HG02588 (cell line): Measurements from ENCODE around the gene TPSG1.

ENCODE experiments used
- ATAC-seq: cut with Tn5 transposase; IDR thresholded peaks from one replicate; pipeline ENCODE4 v1.9.1; 2021; ENCODE audit warnings: mild to moderate bottlenecking, moderate library complexity; ENCODE audit not compliant: unreplicated experiment

TPSG1 gene

GRCh38 chr16:1181404-1182315 lies 43.4 kb downstream of the TPSG1 start:
- no peak for ATAC-seq

DNA sequence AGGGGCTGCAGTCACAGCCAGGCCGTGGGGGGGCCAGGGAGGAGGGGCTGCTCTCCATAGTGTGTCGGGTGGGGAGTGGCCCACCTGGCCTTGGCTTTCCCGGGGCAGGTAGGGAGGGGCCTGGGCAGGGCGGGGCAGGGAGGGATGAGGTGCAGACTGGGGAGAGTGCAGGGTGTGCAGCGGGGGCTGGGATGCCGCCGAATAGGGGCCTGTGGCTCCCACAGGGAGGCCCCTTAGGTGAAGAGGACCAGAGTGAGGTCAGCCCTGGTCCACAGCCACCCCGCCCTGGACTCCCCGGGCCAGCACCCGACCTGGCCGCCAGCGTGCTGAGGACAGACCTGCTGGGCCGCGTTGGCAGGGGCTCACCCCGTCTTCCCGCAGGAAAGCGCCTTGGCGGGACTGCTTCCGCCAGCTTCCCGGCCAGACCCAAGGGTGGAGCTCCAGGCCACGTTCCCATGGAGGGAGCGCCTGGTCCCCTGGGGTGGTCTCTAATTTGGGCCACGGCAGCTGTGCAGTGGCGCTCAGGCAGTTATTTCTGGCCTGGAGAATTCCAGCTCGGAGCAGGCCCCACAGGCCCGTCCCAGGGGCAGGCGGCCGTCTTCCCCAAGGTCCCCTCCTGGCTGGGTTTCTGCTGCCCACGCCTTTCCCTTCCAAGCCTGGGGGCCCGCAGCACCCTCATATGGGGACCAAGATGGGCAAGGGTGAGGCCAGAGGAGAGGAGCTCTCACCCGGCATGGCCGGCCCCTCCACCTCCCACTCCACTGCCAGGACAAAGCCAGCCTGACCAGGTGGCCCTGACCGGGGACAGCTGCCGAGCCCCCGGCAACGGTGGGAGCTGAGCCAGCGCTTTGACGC lies 44.3 kb downstream of the TPSG1 start:
- no peak for ATAC-seq

DNA sequence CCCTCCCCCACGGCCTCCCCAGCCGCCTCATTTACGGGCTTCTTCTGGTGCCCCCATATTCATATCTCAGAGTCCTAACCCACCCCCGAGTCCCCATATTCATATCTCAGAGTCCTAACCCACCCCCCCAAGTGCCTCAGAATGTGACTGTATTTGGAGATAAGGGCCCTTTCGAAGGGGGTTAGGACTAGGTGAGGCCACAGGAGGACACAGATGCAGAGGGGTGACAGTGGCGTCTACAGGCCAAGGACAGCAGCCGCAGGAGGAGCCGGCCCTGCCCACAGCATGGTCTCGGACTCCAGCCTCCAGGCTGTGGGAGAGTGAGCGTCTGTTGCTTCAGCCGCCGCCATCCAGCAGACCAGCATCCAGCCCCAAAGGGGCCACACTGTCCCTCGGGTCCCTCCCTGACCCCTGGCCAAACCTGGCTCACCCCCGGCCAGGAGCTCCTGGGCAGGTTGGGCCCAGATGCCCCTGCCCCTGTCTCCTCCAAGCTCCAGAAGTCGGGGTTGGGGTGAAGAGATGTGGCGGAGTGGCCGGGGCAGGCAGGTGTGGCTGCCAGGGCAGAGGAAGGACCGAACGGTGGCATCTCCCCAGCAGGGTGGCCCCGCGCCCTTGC lies 46.7 kb downstream of the TPSG1 start:
- ATAC-seq, result no peak

DNA sequence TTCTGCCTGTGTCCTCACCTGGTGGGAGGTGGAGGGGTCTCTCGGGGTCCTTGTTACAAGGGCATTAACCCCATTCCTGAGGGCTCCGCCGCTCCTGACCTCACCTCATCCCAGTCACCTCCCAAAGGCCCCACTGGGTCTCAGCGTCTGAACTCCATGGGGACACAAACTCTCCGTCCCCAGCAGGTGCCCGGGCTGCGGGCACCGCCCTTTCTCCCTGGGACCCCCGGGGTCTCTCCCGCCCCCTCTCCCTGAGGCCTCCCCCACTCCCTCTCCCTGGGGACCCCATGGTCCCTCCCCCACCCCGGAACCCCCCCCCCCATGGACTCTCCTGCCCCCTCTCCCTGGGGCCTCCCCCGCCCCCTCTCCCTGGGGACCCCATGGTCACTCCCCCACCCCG lies 47.3 kb downstream of the TPSG1 start:
- no peak for ATAC-seq

GRCh38 chr16:1177053-1177452 lies 48.0 kb downstream of the TPSG1 start:
- ATAC-seq, result no peak

- no peak for ATAC-seq
Measured at GRCh38 chr16:1176280-1176897, 48.7 kb downstream of the TPSG1 start.

DNA sequence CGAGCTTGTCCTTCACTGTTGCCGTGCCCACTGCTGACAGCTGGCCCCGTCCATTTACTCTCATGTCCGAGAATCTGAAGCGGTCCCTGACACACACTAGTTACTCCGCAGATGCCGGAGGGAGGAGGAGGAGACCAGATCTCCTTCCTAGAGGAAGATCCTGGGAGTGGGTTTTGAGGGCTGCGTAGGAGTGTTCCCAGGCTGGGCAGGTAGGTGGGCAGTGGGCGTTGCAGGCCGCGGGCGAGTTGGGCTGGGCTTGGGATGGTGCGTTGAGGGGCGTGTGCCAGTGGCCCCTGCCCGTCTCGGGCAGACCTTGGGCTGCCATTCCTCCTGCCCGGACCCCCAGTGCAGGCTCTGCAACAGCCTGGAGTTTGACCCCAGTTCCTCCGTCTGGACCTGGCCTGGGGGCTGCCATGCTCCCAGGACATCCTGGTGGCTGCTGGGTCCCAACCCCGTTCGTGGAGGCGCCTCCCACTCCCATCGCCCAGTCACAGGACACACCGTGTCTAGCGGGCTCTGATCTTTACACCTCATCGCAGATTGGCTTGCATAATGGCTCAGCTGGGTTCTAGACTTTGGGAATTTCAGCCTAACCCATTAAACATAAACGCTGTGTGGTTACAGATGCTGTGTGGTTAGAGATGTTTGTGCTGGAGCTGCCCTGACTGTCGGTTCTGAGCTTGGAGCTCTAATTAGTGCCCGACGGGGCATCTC lies 49.3 kb downstream of the TPSG1 start:
- no peak for ATAC-seq

- no peak for ATAC-seq
Measured at GRCh38 chr16:1174477-1175357, 50.4 kb downstream of the TPSG1 start.

- ATAC-seq, result no peak
Measured at GRCh38 chr16:1173788-1174451, 51.1 kb downstream of the TPSG1 start.

- ATAC-seq, result no peak
Measured at GRCh38 chr16:1172651-1173050, 52.4 kb downstream of the TPSG1 start.

DNA sequence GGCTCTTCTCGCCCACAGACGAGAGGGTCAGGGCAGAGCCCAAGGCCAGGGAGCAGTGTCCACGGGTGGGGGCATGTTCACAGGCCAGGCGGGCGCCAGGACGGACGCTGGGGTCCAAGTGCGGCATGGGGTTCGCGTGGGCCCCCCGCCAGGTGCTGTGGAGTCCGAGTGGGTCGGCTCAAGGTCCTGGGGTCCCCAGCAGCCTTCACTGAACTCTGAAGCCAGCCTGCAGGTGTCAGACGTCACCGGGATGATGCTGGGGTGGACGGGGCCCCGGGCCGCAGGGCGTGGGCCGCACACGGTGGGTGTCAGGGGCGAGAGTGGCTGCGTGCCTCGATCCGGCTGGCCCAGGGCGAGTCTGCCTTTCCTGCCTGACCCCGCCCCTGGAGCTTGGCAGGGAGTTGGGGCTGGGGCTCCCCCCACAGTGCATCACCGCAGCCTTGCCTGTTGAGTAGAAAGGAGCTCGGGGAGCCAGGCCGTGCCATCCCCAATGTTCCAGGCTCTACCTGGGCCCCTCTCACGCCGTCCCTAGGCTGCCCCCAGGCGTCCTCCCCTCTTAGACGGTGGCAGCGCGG lies 53.1 kb downstream of the TPSG1 start:
- no peak for ATAC-seq
